RWPE1 (cell line): ENCODE data around the gene FAM89B.

Experiments used
- CTCF ChIA-PET: fragments of 350-600 bp; sonication (Branson Sonifier 250); formaldehyde crosslinking; extraction: SDS; loops from one replicate; lab custom pipeline; 2021; lab: Yijun Ruan, JAX
- POLR2A ChIA-PET: fragments of 400-600 bp; formaldehyde crosslinking; extraction: SDS; loops from one replicate; lab custom pipeline; 2020; ENCODE audit warnings: antibody characterized with exemption; ENCODE audit not compliant: low non-redundant PET; lab: Yijun Ruan, JAX
- DNase-seq: peaks from one replicate; pipeline ENCODE4 v3.0.0; 2012; ENCODE audit warnings: low spot score
- H3K27ac ChIP-seq: fragments of 450-650 bp; 2 replicates; pipeline ENCODE4 v1.5.1; 2017
- TF ChIP-seq, protein P1 (sequence below): fragments of 450-650 bp; conservative IDR thresholded peaks from 2 replicates; pipeline ENCODE4 v1.5.1; 2017; ENCODE audit warnings: low read depth, mild to moderate bottlenecking

Gene FAM89B

DNA sequence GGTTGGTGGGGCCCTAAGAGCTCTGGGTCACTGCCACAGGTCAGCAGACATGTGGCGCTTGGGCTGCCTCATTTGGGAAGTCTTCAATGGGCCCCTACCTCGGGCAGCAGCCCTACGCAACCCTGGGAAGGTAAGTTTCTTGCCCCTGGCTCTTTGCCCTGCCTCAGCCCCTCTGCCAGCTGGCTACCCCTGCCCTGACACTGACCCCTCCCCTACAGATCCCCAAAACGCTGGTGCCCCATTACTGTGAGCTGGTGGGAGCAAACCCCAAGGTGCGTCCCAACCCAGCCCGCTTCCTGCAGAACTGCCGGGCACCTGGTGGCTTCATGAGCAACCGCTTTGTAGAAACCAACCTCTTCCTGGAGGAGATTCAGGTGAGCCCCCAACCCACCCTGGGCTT, 45.6 kb upstream of the FAM89B start:
- CTCF ChIA-PET: no interaction called here

DNA sequence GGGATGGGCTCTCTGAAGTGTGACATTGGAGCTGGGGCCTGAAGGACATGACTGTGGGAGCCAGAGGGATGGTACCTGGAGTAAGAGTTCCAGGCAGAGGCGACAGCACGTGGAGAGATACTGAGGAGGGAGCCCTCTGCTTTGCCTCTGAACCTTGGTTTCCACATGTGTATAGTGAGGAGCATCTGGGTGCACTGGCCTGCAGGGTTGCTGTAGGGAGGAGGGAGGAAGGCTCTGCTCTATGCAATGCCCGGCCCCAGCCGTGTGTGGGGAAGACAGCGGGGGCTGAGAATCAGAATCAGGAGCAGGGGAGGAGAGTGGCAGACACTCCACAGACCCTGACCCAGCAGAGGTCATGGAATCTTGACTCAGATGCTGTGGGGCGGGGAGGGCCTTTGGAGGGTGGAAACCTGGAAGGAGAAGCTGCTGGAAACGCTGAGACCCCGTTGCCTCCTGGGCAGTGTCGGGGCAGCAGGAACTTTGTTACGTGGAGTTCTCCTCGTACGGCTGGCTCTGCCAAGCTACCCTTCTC, 43.5 kb upstream of the FAM89B start:
- POLR2A ChIA-PET: interaction anchor here (0.7 kb wide), 1 partner anchor 17 kb away, joined by 3 read pairs; no protein-coding TSS in a partner anchor
- TF ChIP-seq, protein P1, sequence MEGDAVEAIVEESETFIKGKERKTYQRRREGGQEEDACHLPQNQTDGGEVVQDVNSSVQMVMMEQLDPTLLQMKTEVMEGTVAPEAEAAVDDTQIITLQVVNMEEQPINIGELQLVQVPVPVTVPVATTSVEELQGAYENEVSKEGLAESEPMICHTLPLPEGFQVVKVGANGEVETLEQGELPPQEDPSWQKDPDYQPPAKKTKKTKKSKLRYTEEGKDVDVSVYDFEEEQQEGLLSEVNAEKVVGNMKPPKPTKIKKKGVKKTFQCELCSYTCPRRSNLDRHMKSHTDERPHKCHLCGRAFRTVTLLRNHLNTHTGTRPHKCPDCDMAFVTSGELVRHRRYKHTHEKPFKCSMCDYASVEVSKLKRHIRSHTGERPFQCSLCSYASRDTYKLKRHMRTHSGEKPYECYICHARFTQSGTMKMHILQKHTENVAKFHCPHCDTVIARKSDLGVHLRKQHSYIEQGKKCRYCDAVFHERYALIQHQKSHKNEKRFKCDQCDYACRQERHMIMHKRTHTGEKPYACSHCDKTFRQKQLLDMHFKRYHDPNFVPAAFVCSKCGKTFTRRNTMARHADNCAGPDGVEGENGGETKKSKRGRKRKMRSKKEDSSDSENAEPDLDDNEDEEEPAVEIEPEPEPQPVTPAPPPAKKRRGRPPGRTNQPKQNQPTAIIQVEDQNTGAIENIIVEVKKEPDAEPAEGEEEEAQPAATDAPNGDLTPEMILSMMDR: no peak
- no peak for DNase-seq
- H3K27ac ChIP-seq: peak overlapping the region; percentile 35
- CTCF ChIA-PET: no interaction called here

More for the DNA sequence above, 45.6 kb upstream of the FAM89B start:
- TF ChIP-seq, protein P1: no peak
- peak overlapping the region; percentile 77 for H3K27ac ChIP-seq
- no peak for DNase-seq
- POLR2A ChIA-PET: no interaction called here

DNA sequence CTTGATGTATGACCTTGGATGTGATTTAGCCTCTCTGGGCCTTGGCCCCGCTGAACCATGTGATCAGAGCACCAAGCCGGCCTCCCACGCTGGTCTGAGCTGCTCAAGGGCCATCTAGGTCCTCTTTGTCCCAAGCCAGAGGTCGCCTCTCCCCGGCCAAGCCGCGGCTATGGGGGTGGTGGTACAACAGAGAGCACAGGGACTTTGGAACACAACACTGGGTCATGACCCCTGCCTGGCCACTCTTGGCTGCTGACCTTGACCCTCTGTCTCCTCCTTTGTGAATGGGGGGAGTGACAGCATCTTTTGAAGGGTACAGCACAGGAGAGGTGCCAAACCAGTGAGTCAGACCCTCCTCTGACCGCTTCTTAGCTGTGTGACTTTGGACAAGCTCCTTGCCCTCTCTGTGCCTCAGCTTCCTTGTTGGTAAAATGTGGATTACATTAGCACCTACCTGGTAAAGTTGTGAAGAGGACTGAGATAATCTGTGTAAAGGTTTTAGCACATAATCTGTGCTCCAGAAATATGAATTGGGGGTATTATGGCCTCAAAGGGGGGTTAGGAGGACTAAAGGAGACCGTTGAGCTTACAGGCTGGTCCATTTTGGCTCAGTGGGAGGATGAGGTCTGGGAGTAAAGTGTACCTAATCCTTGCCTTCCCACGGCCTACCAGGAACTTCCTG, 42.7 kb upstream of the FAM89B start:
- H3K27ac ChIP-seq: peak overlapping the region; percentile 35
- DNase-seq: no peak
- ChIA-PET CTCF (interaction anchor here (0.5 to 0.7 kb wide), 2 partner anchors 11 to 520 kb away, joined by 3 to 6 read pairs; no protein-coding TSS in a partner anchor), POLR2A (interaction anchor here (0.7 kb wide), 1 partner anchor 16 kb away, joined by 3 read pairs; no protein-coding TSS in a partner anchor)
- TF ChIP-seq, protein P1: no peak

DNA sequence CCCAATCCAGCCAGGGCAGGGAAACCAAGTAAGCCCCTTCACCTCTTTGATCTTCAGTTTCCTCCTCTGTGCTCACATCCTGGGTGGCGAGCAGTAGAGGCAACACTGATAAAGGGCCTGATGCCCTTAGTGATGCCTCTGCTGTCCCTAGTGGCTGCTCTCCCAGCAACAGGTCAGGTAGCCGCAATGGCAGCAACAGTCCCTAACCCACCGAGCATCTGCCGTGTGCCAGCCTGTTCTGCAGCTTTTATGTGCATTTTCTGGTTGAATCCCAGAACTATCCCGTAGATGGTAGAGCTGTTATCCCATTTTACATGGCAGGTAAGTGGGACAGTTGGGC, 42.2 kb upstream of the FAM89B start:
- DNase-seq: no peak
- peak overlapping the region; percentile 23 for H3K27ac ChIP-seq
- TF ChIP-seq, protein P1: no peak
- POLR2A ChIA-PET: no interaction called here
- CTCF ChIA-PET: interaction anchor here (0.5 to 1.8 kb wide), 2 partner anchors 11 to 521 kb away, joined by 3 to 7 read pairs; no protein-coding TSS in a partner anchor

DNA sequence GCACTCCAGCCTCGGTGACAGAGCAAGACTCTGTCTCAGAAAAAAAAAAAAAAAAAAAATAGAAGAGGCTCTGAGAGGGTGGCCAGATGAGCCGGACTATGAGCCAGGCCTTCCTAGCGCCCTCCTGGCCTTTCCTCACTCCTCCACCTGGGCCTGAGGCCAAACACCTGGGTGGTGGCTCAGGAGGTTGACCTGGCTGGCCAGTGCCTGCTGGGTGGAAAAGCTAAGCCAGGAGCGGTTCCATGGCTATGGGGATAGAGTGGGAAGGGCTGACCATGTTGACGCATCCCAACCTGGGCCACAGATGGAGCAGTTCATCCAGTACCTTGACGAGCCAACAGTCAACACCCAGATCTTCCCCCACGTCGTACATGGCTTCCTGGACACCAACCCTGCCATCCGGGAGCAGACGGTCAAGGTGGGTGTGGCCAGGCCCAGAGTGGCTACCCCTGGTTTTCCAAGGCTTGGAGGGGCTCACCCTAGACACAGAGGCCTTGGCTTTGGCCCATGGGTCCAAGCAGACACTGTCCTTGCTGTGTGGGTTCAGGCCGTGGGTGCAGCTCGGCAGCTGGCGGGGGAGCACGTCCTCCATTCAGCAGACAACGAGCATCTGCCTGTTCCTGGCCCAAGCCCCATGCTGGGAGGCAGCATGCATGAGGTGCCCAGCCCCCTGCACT, 39.8 kb upstream of the FAM89B start:
- TF ChIP-seq, protein P1: no peak
- CTCF ChIA-PET: no interaction called here
- DNase-seq: no peak
- peak overlapping the region; percentile 94 for H3K27ac ChIP-seq
- POLR2A ChIA-PET: interaction anchor here (0.7 to 0.8 kb wide), 2 partner anchors 8 to 118 kb away, joined by 8 to 9 read pairs; no protein-coding TSS in a partner anchor

DNA sequence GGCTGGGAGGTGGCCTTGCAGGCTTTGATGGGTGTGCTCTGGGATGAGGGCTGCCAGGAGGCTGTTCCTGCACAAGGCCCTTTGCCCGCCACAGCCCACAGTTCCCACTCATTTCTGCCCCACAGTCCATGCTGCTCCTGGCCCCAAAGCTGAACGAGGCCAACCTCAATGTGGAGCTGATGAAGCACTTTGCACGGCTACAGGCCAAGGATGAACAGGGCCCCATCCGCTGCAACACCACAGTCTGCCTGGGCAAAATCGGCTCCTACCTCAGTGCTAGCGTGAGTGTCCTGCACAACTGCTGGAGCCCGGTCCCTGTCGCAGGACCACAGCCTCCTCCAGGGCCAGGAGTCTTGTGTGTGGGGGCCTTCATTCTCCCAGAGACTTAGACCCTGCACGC, 37.2 kb upstream of the FAM89B start:
- peak overlapping the region; percentile 94 for H3K27ac ChIP-seq
- TF ChIP-seq, protein P1: no peak
- ChIA-PET POLR2A (no interaction called here), CTCF (no interaction called here)
- no peak for DNase-seq
